ENCODE measurements around the gene PPME1.

PPME1 gene

DNA sequence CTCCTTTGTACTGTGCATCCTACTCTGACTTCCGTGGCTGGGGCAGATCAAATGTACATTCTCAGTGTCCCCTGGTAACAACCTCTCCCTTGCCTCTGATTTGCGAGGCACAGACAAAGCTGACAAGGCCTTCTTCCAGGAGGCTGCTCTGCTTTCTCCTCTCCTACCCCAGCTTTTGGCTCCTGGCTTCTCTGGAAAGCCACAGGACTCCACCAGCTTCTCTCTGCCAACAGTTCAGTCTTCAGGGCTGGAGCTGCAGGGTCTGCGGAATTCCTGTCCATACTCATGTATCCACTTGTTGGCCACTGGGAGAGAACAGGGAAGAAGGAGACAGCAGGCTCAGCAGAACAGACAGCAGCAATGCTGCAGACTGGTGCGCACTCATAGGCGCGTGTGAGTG, 95.9 kb downstream of the PPME1 start:
- H3K4me1 ChIP-seq (ENCODE audit: insufficient read depth, insufficient read length) = no peaks in the 10 kb centered on the region
- H3K36me3 ChIP-seq (ENCODE audit: insufficient read depth, insufficient read length, low read length) = no peaks in the 10 kb centered on the region
- TF ChIP-seq ZNF274 (IDR thresholded peaks at IDR 0.05; ENCODE audit: low read depth, low read length) (no peak), SUZ12 (IDR thresholded peaks at IDR 0.05; ENCODE audit: extremely low read depth, insufficient read depth, insufficient read length) (no peak), YY1 (IDR thresholded peaks at IDR 0.05; ENCODE audit: insufficient read depth, insufficient read length) (no peak)
- DNase-seq (ENCODE audit: low read depth, low spot score) = no peak
- H3K4me3 ChIP-seq (ENCODE audit: insufficient read length, low read depth) = no peak overlapping the region
- H3K9me3 ChIP-seq (ENCODE audit: insufficient read depth, low read length) = no peaks in the 10 kb centered on the region
- H3K9ac ChIP-seq (ENCODE audit: insufficient read length, low read depth) = no peak overlapping the region
- no peaks in the 10 kb centered on the region for H3K27me3 ChIP-seq (ENCODE audit: insufficient read depth, insufficient read length)

DNA sequence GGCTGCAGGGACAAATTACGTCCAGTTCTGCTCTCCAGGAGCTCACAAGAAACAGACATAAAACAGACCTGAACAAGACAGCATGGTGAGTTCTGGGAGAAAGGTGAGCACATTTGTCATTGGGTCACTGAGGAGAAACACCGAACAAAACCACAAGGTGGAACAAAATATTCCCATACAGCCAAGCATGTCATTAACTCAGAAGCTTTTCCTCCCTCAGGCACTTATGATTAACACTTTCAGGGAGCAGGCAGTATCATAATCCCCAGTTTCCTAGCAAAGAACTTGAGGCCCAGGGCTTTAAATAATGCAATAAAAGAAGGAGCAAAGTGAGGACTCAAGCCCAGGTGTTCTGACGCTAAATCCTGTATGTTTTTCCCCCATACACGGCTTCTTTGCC, 97.4 kb downstream of the PPME1 start:
- DNase-seq (ENCODE audit: low read depth, low spot score) = no peak
- H3K4me3 ChIP-seq (ENCODE audit: insufficient read length, low read depth) = no peak overlapping the region
- H3K4me1 ChIP-seq (ENCODE audit: insufficient read depth, insufficient read length) = no peaks in the 10 kb centered on the region
- no peaks in the 10 kb centered on the region for H3K27me3 ChIP-seq (ENCODE audit: insufficient read depth, insufficient read length)
- no peaks in the 10 kb centered on the region for H3K36me3 ChIP-seq (ENCODE audit: insufficient read depth, insufficient read length, low read length)
- TF ChIP-seq SUZ12 (IDR thresholded peaks at IDR 0.05; ENCODE audit: extremely low read depth, insufficient read depth, insufficient read length) (no peak), ZNF274 (IDR thresholded peaks at IDR 0.05; ENCODE audit: low read depth, low read length) (no peak), YY1 (IDR thresholded peaks at IDR 0.05; ENCODE audit: insufficient read depth, insufficient read length) (no peak)
- H3K9ac ChIP-seq (ENCODE audit: insufficient read length, low read depth) = no peak overlapping the region
- no peaks in the 10 kb centered on the region for H3K9me3 ChIP-seq (ENCODE audit: insufficient read depth, low read length)

DNA sequence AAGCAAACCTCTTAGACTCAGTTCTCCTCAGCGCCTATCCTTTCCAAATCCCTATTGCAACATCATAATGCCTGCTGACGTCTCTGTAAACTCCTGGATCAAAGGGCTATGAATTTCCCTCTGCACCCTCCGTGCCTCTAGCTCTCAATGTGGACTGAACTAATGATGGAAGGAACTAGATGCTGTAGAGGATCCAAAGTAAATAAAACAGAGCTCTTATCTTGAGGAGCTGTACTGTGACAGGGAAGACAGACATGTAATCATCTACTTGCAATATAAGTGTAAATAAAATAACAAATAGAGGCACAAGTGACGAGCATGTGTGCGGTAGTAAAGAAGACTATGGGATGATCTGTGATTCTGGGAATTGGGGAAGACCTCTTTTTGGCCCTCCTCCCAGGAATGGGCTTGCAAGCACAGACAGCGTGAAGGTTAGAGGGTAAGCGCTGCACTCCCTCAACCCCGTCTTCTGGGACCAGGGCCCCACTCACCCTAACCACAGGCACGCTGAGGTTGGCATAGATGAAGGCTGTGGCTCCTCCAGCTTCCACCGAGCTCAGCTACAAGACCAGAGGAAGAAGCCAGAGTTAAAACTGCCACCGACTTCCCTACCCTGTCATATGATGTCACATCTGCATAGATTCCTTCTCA, 98.2 kb downstream of the PPME1 start:
- Histone ChIP-seq H3K4me3 (ENCODE audit: insufficient read length, low read depth) (no peak overlapping the region), H3K36me3 (ENCODE audit: insufficient read depth, insufficient read length, low read length) (no peaks in the 10 kb centered on the region), H3K9me3 (ENCODE audit: insufficient read depth, low read length) (no peaks in the 10 kb centered on the region), H3K4me1 (ENCODE audit: insufficient read depth, insufficient read length) (no peaks in the 10 kb centered on the region), H3K27me3 (ENCODE audit: insufficient read depth, insufficient read length) (no peaks in the 10 kb centered on the region), H3K9ac (ENCODE audit: insufficient read length, low read depth) (no peak overlapping the region)
- TF ChIP-seq SUZ12 (IDR thresholded peaks at IDR 0.05; ENCODE audit: extremely low read depth, insufficient read depth, insufficient read length) (no peak), ZNF274 (IDR thresholded peaks at IDR 0.05; ENCODE audit: low read depth, low read length) (no peak), YY1 (IDR thresholded peaks at IDR 0.05; ENCODE audit: insufficient read depth, insufficient read length) (no peak)
- DNase-seq (ENCODE audit: low read depth, low spot score) = no peak

DNA sequence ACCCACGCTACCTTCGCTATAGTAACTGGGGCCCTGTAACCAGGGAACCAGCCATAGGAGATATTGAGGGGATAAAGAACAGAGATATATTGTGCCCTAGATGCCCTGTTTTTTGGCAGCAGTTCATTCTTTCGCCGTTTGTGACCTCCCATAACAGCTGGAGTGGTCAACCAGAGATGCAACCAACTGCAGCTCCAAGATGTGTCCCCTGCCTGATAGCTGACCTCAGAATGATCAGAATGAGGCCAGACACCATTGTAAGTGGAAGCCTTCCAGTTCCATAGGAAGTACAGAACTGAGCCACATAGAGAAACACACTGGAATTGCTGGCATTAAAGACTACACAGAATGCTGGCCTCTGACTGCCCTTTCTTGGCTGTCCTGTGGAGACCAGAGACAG, 101.2 kb downstream of the PPME1 start:
- H3K36me3 ChIP-seq (ENCODE audit: insufficient read depth, insufficient read length, low read length) = no peaks in the 10 kb centered on the region
- no peak overlapping the region for H3K4me3 ChIP-seq (ENCODE audit: insufficient read length, low read depth)
- H3K4me1 ChIP-seq (ENCODE audit: insufficient read depth, insufficient read length) = no peaks in the 10 kb centered on the region
- TF ChIP-seq ZNF274 (IDR thresholded peaks at IDR 0.05; ENCODE audit: low read depth, low read length) = no peak
- no peak for TF ChIP-seq SUZ12 (IDR thresholded peaks at IDR 0.05; ENCODE audit: extremely low read depth, insufficient read depth, insufficient read length)
- no peak for TF ChIP-seq YY1 (IDR thresholded peaks at IDR 0.05; ENCODE audit: insufficient read depth, insufficient read length)
- no peak overlapping the region for H3K9ac ChIP-seq (ENCODE audit: insufficient read length, low read depth)
- H3K27me3 ChIP-seq (ENCODE audit: insufficient read depth, insufficient read length) = no peaks in the 10 kb centered on the region
- DNase-seq (ENCODE audit: low read depth, low spot score) = no peak
- no peaks in the 10 kb centered on the region for H3K9me3 ChIP-seq (ENCODE audit: insufficient read depth, low read length)

DNA sequence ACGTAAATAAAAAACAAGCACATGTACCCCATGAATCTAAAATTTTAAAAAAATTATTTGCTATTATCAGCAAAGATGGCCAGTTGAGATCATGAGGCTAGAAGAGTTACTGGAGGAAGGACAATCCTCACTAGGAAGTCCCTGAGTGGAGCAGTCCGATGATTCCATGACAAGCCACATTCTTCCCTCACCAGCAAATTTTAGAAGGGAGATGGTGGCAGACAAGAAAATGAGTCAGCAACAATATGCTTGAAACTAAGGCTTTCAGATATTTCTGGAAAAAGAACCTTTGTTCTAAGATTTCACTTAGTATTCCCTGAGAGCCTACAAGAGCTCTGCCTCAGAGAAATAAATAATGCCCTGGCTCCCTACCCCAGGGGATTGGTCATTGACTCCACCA, 105.5 kb downstream of the PPME1 start:
- DNase-seq (ENCODE audit: low read depth, low spot score) = no peak
- no peak for TF ChIP-seq YY1 (IDR thresholded peaks at IDR 0.05; ENCODE audit: insufficient read depth, insufficient read length)
- no peak for TF ChIP-seq SUZ12 (IDR thresholded peaks at IDR 0.05; ENCODE audit: extremely low read depth, insufficient read depth, insufficient read length)
- no peak for TF ChIP-seq ZNF274 (IDR thresholded peaks at IDR 0.05; ENCODE audit: low read depth, low read length)
- Histone ChIP-seq H3K9me3 (ENCODE audit: insufficient read depth, low read length) (no peaks in the 10 kb centered on the region), H3K27me3 (ENCODE audit: insufficient read depth, insufficient read length) (no peaks in the 10 kb centered on the region), H3K36me3 (ENCODE audit: insufficient read depth, insufficient read length, low read length) (no peaks in the 10 kb centered on the region), H3K9ac (ENCODE audit: insufficient read length, low read depth) (no peak overlapping the region), H3K4me3 (ENCODE audit: insufficient read length, low read depth) (no peak overlapping the region), H3K4me1 (ENCODE audit: insufficient read depth, insufficient read length) (no peaks in the 10 kb centered on the region)

DNA sequence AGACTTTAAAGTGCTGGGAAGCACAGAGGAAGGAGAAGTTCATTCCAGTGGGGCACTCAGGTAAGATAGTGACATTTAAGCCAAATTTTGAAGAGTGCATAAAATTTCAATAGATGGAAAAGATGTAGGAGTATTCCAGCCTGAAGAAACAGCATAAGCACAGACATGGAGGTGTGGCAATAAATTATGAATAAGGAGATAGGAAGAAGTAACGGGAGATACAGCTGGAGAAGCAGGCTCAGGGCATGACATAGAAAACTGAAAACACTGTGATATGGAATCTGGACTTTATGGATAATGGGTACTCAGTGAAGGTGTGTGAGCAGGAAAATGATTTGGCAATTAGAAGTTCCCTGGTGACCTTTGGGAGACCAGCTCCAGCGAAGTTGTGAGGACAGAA, 107.0 kb downstream of the PPME1 start:
- TF ChIP-seq YY1 (IDR thresholded peaks at IDR 0.05; ENCODE audit: insufficient read depth, insufficient read length) (no peak), ZNF274 (IDR thresholded peaks at IDR 0.05; ENCODE audit: low read depth, low read length) (no peak), SUZ12 (IDR thresholded peaks at IDR 0.05; ENCODE audit: extremely low read depth, insufficient read depth, insufficient read length) (no peak)
- Histone ChIP-seq H3K4me3 (ENCODE audit: insufficient read length, low read depth) (no peak overlapping the region), H3K27me3 (ENCODE audit: insufficient read depth, insufficient read length) (no peaks in the 10 kb centered on the region), H3K4me1 (ENCODE audit: insufficient read depth, insufficient read length) (no peaks in the 10 kb centered on the region), H3K36me3 (ENCODE audit: insufficient read depth, insufficient read length, low read length) (no peaks in the 10 kb centered on the region), H3K9ac (ENCODE audit: insufficient read length, low read depth) (no peak overlapping the region), H3K9me3 (ENCODE audit: insufficient read depth, low read length) (no peaks in the 10 kb centered on the region)
- no peak for DNase-seq (ENCODE audit: low read depth, low spot score)

DNA sequence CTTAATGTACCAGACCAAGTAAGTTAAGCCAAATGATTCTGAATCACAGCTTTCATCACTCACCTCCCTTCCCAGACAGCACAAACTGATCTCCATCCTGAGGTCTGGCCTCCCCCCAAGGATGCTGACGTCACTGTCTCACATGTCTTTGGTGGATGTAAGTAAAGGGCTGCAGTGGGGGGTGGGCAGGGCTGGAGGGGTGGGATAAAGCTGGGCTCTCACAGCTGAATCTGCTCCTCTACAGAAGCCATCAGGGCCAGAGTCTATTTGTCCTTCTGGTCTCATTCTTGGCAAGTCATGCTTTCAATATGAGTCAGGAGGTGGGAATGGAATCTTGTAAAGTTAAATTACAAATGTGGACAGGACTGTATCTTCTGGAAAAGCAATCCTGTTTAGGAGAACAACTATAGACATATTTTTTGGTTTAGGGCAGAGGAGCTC, 107.7 kb downstream of the PPME1 start:
- Histone ChIP-seq H3K9me3 (ENCODE audit: insufficient read depth, low read length) (no peaks in the 10 kb centered on the region), H3K4me1 (ENCODE audit: insufficient read depth, insufficient read length) (no peaks in the 10 kb centered on the region), H3K27me3 (ENCODE audit: insufficient read depth, insufficient read length) (no peaks in the 10 kb centered on the region), H3K4me3 (ENCODE audit: insufficient read length, low read depth) (no peak overlapping the region), H3K9ac (ENCODE audit: insufficient read length, low read depth) (no peak overlapping the region), H3K36me3 (ENCODE audit: insufficient read depth, insufficient read length, low read length) (no peaks in the 10 kb centered on the region)
- no peak for DNase-seq (ENCODE audit: low read depth, low spot score)
- no peak for TF ChIP-seq SUZ12 (IDR thresholded peaks at IDR 0.05; ENCODE audit: extremely low read depth, insufficient read depth, insufficient read length)
- TF ChIP-seq YY1 (IDR thresholded peaks at IDR 0.05; ENCODE audit: insufficient read depth, insufficient read length) = no peak
- TF ChIP-seq ZNF274 (IDR thresholded peaks at IDR 0.05; ENCODE audit: low read depth, low read length) = no peak

Data from NT2/D1 (cell line).